SK-N-SH (cell line): ENCODE results near the gene PDE11A. TPM values are rescaled to one million over a fixed set of nuclear protein-coding genes. Genes with fewer than 3 reads are reported as not detected.

Experiments used
- CTCF ChIA-PET: fragments of 300-600, 350-600 bp; formaldehyde crosslinking; extraction: SDS; loops from one replicate; lab custom pipeline; 2021; lab: Yijun Ruan, JAX
- POLR2A ChIA-PET: fragments of 350-600 bp; sonication (Branson Sonifier 250); formaldehyde crosslinking; extraction: SDS; loops from one replicate; lab custom pipeline; 2020; ENCODE audit warnings: antibody characterized with exemption, inconsistent platforms; lab: Yijun Ruan, JAX
- DNase-seq: peaks from one replicate; pipeline ENCODE4 v3.0.0; 2012
- H2AFZ ChIP-seq: fragments of 200-600 bp; sonication (generic); 2 replicates; pipeline ENCODE4 v1.8.1; 2016; ENCODE audit warnings: antibody characterized with exemption, mild to moderate bottlenecking, low read depth
- H3F3A ChIP-seq: fragments of 200-600 bp; sonication (generic); replicated peaks from 2 replicates; pipeline ENCODE3; 2016; ENCODE audit warnings: antibody characterized with exemption, mild to moderate bottlenecking; ENCODE audit not compliant: insufficient read depth
- H3K27ac ChIP-seq, 2 experiments: fragments of 200-500 bp in 1 of 2; fragments of 200-600 bp in 1 of 2; sonication (Bioruptor generic) in 1 of 2; sonication (generic), shearing (Covaris generic) in 1 of 2; 2 replicates each; pipeline versions ENCODE4 v1.5.1 to v1.6.1; 2014 to 2016; ENCODE audit warnings: low read depth in 2 of 2, inconsistent platforms in 1 of 2, low read length in 1 of 2, mild to moderate bottlenecking in 1 of 2, mixed read lengths in 1 of 2
- H3K27me3 ChIP-seq: fragments of 200-600 bp; sonication (generic), shearing (Covaris generic); 2 replicates; pipeline ENCODE4 v1.6.1; 2016; ENCODE audit warnings: mixed run types; ENCODE audit not compliant: insufficient read depth
- H3K36me3 ChIP-seq, 2 experiments: fragments of 200-500 bp in 1 of 2; fragments of 200-600 bp in 1 of 2; sonication (Bioruptor generic) in 1 of 2; sonication (generic) in 1 of 2; replicated peaks in 1 of 2; 2 replicates each; pipeline versions ENCODE3 to v1.5.1; 2014 to 2016; ENCODE audit warnings: low read length in 1 of 2, mild to moderate bottlenecking in 1 of 2; ENCODE audit not compliant: insufficient read depth in 2 of 2, control insufficient read depth in 1 of 2
- H3K4me1 ChIP-seq, 2 experiments: fragments of 200-500 bp in 1 of 2; fragments of 200-600 bp in 1 of 2; sonication (Bioruptor generic) in 1 of 2; sonication (generic), shearing (Covaris generic) in 1 of 2; 2 replicates each; pipeline versions ENCODE4 v1.5.1 to v1.6.1; 2014 to 2016; ENCODE audit warnings: low read depth in 1 of 2, low read length in 1 of 2, mixed run types in 1 of 2; ENCODE audit not compliant: insufficient read depth in 2 of 2, control insufficient read depth in 1 of 2
- H3K4me2 ChIP-seq: fragments of 200-600 bp; sonication (generic), shearing (Covaris generic); 2 replicates; pipeline ENCODE4 v1.6.1; 2017; ENCODE audit warnings: mixed run types
- H3K4me3 ChIP-seq, 2 experiments: fragments of 200-500 bp in 1 of 2; fragments of 200-600 bp in 1 of 2; sonication (Bioruptor generic) in 1 of 2; sonication (generic), shearing (Covaris generic) in 1 of 2; 2 replicates each; pipeline versions ENCODE4 v1.5.1 to v1.8.1; 2014 to 2016; ENCODE audit warnings: low read depth in 2 of 2, inconsistent platforms in 1 of 2, low read length in 1 of 2, mild to moderate bottlenecking in 1 of 2, mixed read lengths in 1 of 2, moderate library complexity in 1 of 2
- H3K79me2 ChIP-seq: fragments of 200-600 bp; sonication (generic); 2 replicates; pipeline ENCODE4 v1.8.1; 2017; ENCODE audit warnings: mild to moderate bottlenecking; ENCODE audit not compliant: insufficient read depth
- H3K9ac ChIP-seq: fragments of 200-600 bp; sonication (generic); 2 replicates; pipeline ENCODE4 v1.6.1; 2017; ENCODE audit warnings: mixed run types
- H3K9me2 ChIP-seq: fragments of 200-600 bp; sonication (generic); 2 replicates; pipeline ENCODE4 v1.6.1; 2017; ENCODE audit warnings: mixed run types
- H3K9me3 ChIP-seq: fragments of 200-600 bp; sonication (generic); 2 replicates; pipeline ENCODE4 v1.6.1; 2017; ENCODE audit warnings: mixed run types, mild to moderate bottlenecking, moderate library complexity
- H4K20me1 ChIP-seq: fragments of 200-600 bp; sonication (generic); 2 replicates; pipeline ENCODE4 v1.6.1; 2017; ENCODE audit warnings: mild to moderate bottlenecking, mixed run types; ENCODE audit not compliant: insufficient read depth
- EP300 ChIP-seq, 2 experiments: IDR thresholded peaks; 2 replicates each; pipeline versions ENCODE4 v1.4.0 to v1.6.1; 2012; ENCODE audit warnings: borderline replicate concordance in 1 of 2, low read depth in 1 of 2, low read length in 1 of 2
- EZH2phosphoT487 ChIP-seq: fragments of 200-600 bp; sonication (generic); IDR thresholded peaks from 2 replicates; pipeline ENCODE4 v1.6.1; 2017; ENCODE audit warnings: low read depth, mixed run types, mild to moderate bottlenecking, antibody characterized with exemption, moderate library complexity, borderline replicate concordance
- FOSL2 ChIP-seq: IDR thresholded peaks from 2 replicates; pipeline ENCODE4 v1.4.0; 2012; ENCODE audit warnings: low read depth, mild to moderate bottlenecking, moderate library complexity, borderline replicate concordance
- FOXM1 ChIP-seq: IDR thresholded peaks from 2 replicates; pipeline ENCODE4 v1.4.0; 2012; ENCODE audit warnings: low read depth, mild to moderate bottlenecking
- GATA2 ChIP-seq: sonication (generic); formaldehyde crosslinking; IDR thresholded peaks from 2 replicates; pipeline ENCODE4 v1.5.0; 2020; ENCODE audit warnings: mild to moderate bottlenecking, missing genetic modification reagents
- JUND ChIP-seq: IDR thresholded peaks from 2 replicates; pipeline ENCODE4 v1.4.0; 2012
- MEF2A ChIP-seq: IDR thresholded peaks from 2 replicates; pipeline ENCODE4 v1.4.0; 2012; ENCODE audit warnings: low read depth, borderline replicate concordance
- MXI1 ChIP-seq: IDR thresholded peaks from 2 replicates; pipeline ENCODE4 v1.6.1; 2012; ENCODE audit warnings: mild to moderate bottlenecking, low read depth, low read length, improper control_type of control experiment
- NRF1 ChIP-seq: IDR thresholded peaks from 2 replicates; pipeline ENCODE4 v1.6.1; 2012; ENCODE audit warnings: low read depth, mild to moderate bottlenecking, low read length
- POLR2AphosphoS5 ChIP-seq: IDR thresholded peaks from 2 replicates; pipeline ENCODE4 v1.6.1; 2012; ENCODE audit warnings: low read depth, low read length
- RAD21 ChIP-seq: IDR thresholded peaks from 2 replicates; pipeline ENCODE4 v1.6.1; 2012; ENCODE audit warnings: mild to moderate bottlenecking, low read length
- RCOR1 ChIP-seq: fragments of 150-350 bp; IDR thresholded peaks from 2 replicates; pipeline ENCODE4 v1.6.1; 2017; ENCODE audit warnings: antibody characterized with exemption, low read length
- RFX5 ChIP-seq: IDR thresholded peaks from 2 replicates; pipeline ENCODE4 v1.6.1; 2012; ENCODE audit warnings: mild to moderate bottlenecking, improper control_type of control experiment, low read length
- SIN3A ChIP-seq: IDR thresholded peaks from 2 replicates; pipeline ENCODE4 v1.6.1; 2012; ENCODE audit warnings: low read depth, mild to moderate bottlenecking, low read length, moderate library complexity, borderline replicate concordance
- SMC3 ChIP-seq: IDR thresholded peaks from 2 replicates; pipeline ENCODE4 v1.6.1; 2012; ENCODE audit warnings: low read depth, low read length, improper control_type of control experiment
- TAF1 ChIP-seq: IDR thresholded peaks from 2 replicates; pipeline ENCODE4 v1.6.1; 2012; ENCODE audit warnings: low read depth, mild to moderate bottlenecking, low read length, moderate library complexity, borderline replicate concordance
- TCF12 ChIP-seq: IDR thresholded peaks from 2 replicates; pipeline ENCODE4 v1.4.0; 2012
- TEAD4 ChIP-seq: IDR thresholded peaks from 2 replicates; pipeline ENCODE4 v1.4.0; 2012; ENCODE audit warnings: mild to moderate bottlenecking, borderline replicate concordance; ENCODE audit not compliant: insufficient read depth
- WGBS: methylation state at CpG from one replicate; pipeline ENCODE4 v1.1.6; 2017; ENCODE audit warnings: low lambda C conversion rate; 5-methylcytosine and 5-hydroxymethylcytosine counted together
- polyA plus RNA-seq, 3 experiments: library from polyadenylated mRNA; depleted of rRNA; stranded (reverse); fragments of >200 nt; gene quantifications; 2 replicates each; pipeline ENCODE4 v1.2.3, GENCODE V29; 2012
- TF ChIP-seq, protein P1 (sequence below): IDR thresholded peaks from 2 replicates; pipeline ENCODE4 v1.4.0; 2012; ENCODE audit warnings: low read depth, borderline replicate concordance
- TF ChIP-seq, protein P2 (sequence below): IDR thresholded peaks from 2 replicates; pipeline ENCODE4 v1.6.1; 2012; ENCODE audit warnings: mild to moderate bottlenecking, low read depth, low read length, moderate library complexity

The PDE11A gene
- polyA plus RNA-seq, 1 of the 3 experiments (the other 2 are of a cell fraction) = 0.10 TPM

DNA sequence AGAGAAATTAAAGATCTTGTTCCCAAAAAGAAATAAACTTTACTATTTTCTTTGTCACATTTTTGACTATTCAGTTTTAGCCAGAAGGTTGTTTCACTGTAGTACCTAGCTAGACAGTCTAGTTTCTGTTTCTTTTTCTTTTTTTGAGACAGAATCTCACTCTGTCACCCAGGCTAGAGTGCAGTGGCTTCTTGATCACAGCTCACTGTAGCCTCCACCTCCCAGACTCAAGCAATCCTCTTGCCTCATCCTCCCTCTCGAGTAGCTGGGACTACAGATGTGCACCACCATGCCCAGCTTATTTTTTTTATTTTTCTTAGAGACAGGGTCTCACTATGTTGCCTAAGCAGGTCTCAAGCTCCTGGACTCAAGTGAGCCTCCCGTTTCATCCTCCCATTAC lies 41.9 kb upstream of the PDE11A start:
- no peak for TF ChIP-seq SIN3A
- TF ChIP-seq, protein P1, sequence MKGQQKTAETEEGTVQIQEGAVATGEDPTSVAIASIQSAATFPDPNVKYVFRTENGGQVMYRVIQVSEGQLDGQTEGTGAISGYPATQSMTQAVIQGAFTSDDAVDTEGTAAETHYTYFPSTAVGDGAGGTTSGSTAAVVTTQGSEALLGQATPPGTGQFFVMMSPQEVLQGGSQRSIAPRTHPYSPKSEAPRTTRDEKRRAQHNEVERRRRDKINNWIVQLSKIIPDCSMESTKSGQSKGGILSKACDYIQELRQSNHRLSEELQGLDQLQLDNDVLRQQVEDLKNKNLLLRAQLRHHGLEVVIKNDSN = no peak
- no peak for TF ChIP-seq POLR2AphosphoS5
- TF ChIP-seq FOSL2 = no peak
- TF ChIP-seq MXI1 = no peak
- TF ChIP-seq RFX5 = no peak
- TF ChIP-seq RAD21 = no peak
- POLR2A ChIA-PET = no interaction called here
- H3K9me2 ChIP-seq = no peaks in the 10 kb centered on the region

DNA sequence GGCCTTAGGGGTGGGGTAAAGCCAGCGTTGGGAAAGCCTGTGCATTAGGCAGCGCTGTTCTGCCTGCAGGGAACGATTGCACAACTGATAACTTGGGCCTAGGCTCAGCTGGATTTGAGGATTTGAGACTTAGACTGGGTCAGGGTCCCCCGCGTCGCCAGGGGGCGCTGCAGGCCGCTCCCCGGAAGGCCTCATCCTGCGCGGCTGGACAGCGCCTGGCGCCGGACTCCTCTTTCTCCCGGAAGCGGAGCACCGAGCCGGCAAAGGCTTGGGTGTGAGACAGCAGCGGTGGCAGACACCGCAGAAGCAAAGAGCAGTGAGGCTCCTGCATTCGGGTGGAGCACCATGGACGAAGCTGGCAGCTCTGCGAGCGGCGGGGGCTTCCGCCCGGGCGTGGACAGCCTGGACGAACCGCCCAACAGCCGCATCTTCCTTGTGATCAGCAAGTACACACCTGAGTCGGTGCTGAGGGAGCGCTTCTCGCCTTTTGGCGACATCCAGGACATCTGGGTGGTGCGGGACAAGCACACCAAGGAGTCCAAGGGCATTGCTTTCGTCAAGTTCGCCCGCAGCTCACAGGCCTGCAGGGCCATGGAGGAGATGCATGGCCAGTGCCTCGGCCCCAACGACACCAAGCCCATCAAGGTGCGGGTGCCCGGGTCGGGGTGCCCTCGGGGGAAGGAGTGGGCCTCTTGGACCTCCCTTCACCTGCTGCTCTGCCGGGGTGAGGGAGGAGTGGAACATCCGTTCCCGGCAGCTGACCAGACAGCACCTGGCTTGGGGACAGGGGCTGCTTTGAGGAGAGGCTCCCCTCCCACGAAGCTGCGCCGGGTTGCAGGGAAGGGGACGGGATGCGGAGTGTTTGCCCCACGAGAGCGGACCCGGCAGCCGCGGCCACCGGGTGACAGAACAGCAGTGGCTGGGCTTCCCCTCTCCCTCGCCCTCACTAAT lies 39.9 kb upstream of the PDE11A start, which contains the start of gene RBM45:
Gene RBM45, plus strand, starts transcription at position 236 of the 951 bp plus-strand sequence. Its CDS starts 110 bp downstream, at position 346.
- peak; percentile 95 for DNase-seq
- peak within 1 kb of the TSS; percentile 94 to 98 for H3K4me3 ChIP-seq
- H3F3A ChIP-seq = no peaks in the 10 kb centered on the region
- H3K27ac ChIP-seq = peak within 1 kb of the TSS; percentile 45 to 77; a peak in 3 of 4 replicates
- POLR2A ChIA-PET = interaction anchor here (1.0 to 1.7 kb wide), 2 partner anchors 83 to 301 kb away, joined by 3 to 4 read pairs; partner anchors contain the start of gene OSBPL6
- no peaks in the 10 kb centered on the region for H3K27me3 ChIP-seq
- H3K4me2 ChIP-seq = peak within 1 kb of the TSS; percentile 91
- CTCF ChIA-PET = interaction anchor here (0.6 to 11.9 kb wide), 50 partner anchors 8 to 1033 kb away, joined by 3 to 153 read pairs (median 4); partner anchors contain the start of gene PDE11A
- peaks cover 11 to 15% of the 10 kb centered on the region in 2 experiments for H3K36me3 ChIP-seq
- H2AFZ ChIP-seq = peak within 1 kb of the TSS; percentile 87
- H3K9ac ChIP-seq = peak within 1 kb of the TSS; percentile 69
- H4K20me1 ChIP-seq = no peaks in the 10 kb centered on the region
- H3K4me1 ChIP-seq = peaks cover 9% of the 10 kb centered on the region in 2 experiments; a peak in 3 of 4 replicates
- H3K79me2 ChIP-seq = peaks cover 21% of the 10 kb centered on the region
- H3K9me2 ChIP-seq = no peaks in the 10 kb centered on the region
- H3K9me3 ChIP-seq = no peaks in the 10 kb centered on the region
- WGBS = under 1% methylated on average over 24 of the region's 60 CpGs
- peak; percentile 40 for TF ChIP-seq SMC3
- TF ChIP-seq FOXM1 = no peak
- TF ChIP-seq, protein P2, sequence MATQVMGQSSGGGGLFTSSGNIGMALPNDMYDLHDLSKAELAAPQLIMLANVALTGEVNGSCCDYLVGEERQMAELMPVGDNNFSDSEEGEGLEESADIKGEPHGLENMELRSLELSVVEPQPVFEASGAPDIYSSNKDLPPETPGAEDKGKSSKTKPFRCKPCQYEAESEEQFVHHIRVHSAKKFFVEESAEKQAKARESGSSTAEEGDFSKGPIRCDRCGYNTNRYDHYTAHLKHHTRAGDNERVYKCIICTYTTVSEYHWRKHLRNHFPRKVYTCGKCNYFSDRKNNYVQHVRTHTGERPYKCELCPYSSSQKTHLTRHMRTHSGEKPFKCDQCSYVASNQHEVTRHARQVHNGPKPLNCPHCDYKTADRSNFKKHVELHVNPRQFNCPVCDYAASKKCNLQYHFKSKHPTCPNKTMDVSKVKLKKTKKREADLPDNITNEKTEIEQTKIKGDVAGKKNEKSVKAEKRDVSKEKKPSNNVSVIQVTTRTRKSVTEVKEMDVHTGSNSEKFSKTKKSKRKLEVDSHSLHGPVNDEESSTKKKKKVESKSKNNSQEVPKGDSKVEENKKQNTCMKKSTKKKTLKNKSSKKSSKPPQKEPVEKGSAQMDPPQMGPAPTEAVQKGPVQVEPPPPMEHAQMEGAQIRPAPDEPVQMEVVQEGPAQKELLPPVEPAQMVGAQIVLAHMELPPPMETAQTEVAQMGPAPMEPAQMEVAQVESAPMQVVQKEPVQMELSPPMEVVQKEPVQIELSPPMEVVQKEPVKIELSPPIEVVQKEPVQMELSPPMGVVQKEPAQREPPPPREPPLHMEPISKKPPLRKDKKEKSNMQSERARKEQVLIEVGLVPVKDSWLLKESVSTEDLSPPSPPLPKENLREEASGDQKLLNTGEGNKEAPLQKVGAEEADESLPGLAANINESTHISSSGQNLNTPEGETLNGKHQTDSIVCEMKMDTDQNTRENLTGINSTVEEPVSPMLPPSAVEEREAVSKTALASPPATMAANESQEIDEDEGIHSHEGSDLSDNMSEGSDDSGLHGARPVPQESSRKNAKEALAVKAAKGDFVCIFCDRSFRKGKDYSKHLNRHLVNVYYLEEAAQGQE = peak; percentile 93
- peak; percentile 32; the same call in 1 of the 2 replicates for TF ChIP-seq NRF1
- peak; percentile 51 for TF ChIP-seq RAD21
- peak in 1 of 2 experiments; percentile 63; a peak in 2 of 4 replicates for TF ChIP-seq EP300 (IDR thresholded peaks at IDR 0.05; ENCODE audit: borderline replicate concordance in 1 of 2, low read depth in 1 of 2, low read length in 1 of 2)
- TF ChIP-seq EZH2phosphoT487 = no peak
- TF ChIP-seq RCOR1 = 0 out of 2 replicates have a peak, but pooled peaks have one; percentile 50
- TF ChIP-seq, protein P1 = no peak
- peak; percentile 92 for TF ChIP-seq TAF1
- TF ChIP-seq TCF12 = peak; percentile 42; the same call in 1 of the 2 replicates
- no peak for TF ChIP-seq TEAD4
- peak; percentile 96 for TF ChIP-seq GATA2 (CRISPR knock-in tag)
- no peak for TF ChIP-seq JUND
- no peak for TF ChIP-seq MEF2A
- no peak for TF ChIP-seq FOSL2
- peak; percentile 92 for TF ChIP-seq MXI1

More for the DNA sequence above, 41.9 kb upstream of the PDE11A start:
- H3K27ac ChIP-seq = no peak overlapping the region
- H3F3A ChIP-seq = no peaks in the 10 kb centered on the region
- H3K4me3 ChIP-seq = no peak overlapping the region
- H3K79me2 ChIP-seq = peaks cover 21% of the 10 kb centered on the region
- no peak overlapping the region for H3K4me2 ChIP-seq
- peaks cover 29 to 34% of the 10 kb centered on the region in 2 experiments for H3K36me3 ChIP-seq
- no peak for DNase-seq
- CTCF ChIA-PET = interaction anchor here (0.8 to 11.9 kb wide), 4 partner anchors 14 to 299 kb away, joined by 3 to 153 read pairs (median 22); no protein-coding TSS in a partner anchor
- H3K9ac ChIP-seq = no peak overlapping the region
- no peaks in the 10 kb centered on the region for H3K27me3 ChIP-seq
- H4K20me1 ChIP-seq = no peaks in the 10 kb centered on the region
- no peaks in the 10 kb centered on the region for H3K9me3 ChIP-seq
- H2AFZ ChIP-seq = no peak overlapping the region
- 92% methylated on average over 2 of the region's 2 CpGs for WGBS
- H3K4me1 ChIP-seq = peaks cover 9 to 11% of the 10 kb centered on the region in 2 experiments; a peak in 3 of 4 replicates
